Thymus (tissue), 11 donors: ENCODE data around the gene SYT15. TPM values are rescaled to one million over a fixed set of nuclear protein-coding genes. Genes with fewer than 3 reads are reported as not detected.
"Not testable (repeated sequence)": the region's sequence is repeated elsewhere in the genome, so short reads cannot be mapped to it uniquely, and the experiment has no call there.

Source experiments
- DNase-seq, 9 donors: peaks; one replicate each; pipeline ENCODE4 v3.0.0-alpha.2; 2013; ENCODE audit warnings: low spot score in 9 of 9, low read depth in 6 of 9, missing footprints in 1 of 9
- H3K27ac ChIP-seq, 2 donors: one replicate each; pipeline ENCODE4 v1.5.1; 2013; ENCODE audit warnings: control low read depth in 1 of 2, low read depth in 1 of 2, low read length in 1 of 2, mild to moderate bottlenecking in 1 of 2, moderate library complexity in 1 of 2
- H3K27me3 ChIP-seq, 2 donors: one replicate each; pipeline ENCODE4 v1.5.1; 2013; ENCODE audit warnings: low read length in 1 of 2; ENCODE audit not compliant: control insufficient read depth in 2 of 2, insufficient read depth in 1 of 2
- H3K36me3 ChIP-seq, 2 donors: one replicate each; pipeline ENCODE4 v1.5.1; 2013; ENCODE audit warnings: low read length in 1 of 2, mild to moderate bottlenecking in 1 of 2, moderate library complexity in 1 of 2; ENCODE audit not compliant: control insufficient read depth in 2 of 2, insufficient read depth in 2 of 2
- H3K4me1 ChIP-seq, 2 donors: one replicate each; pipeline ENCODE4 v1.5.1; 2013; ENCODE audit warnings: low read length in 2 of 2; ENCODE audit not compliant: control insufficient read depth in 2 of 2, insufficient read depth in 2 of 2
- H3K4me3 ChIP-seq, 2 donors: one replicate each; pipeline ENCODE4 v1.5.1; 2013; ENCODE audit warnings: low read length in 2 of 2, control low read depth in 1 of 2, mild to moderate bottlenecking in 1 of 2
- H3K9me3 ChIP-seq, 2 donors: one replicate each; pipeline ENCODE4 v1.5.1; 2013; ENCODE audit warnings: low read length in 1 of 2, mild to moderate bottlenecking in 1 of 2; ENCODE audit not compliant: control insufficient read depth in 2 of 2, insufficient read depth in 1 of 2
- WGBS: extraction: QIAGEN DNeasy Blood & Tissue Kit; methylation state at CpG from one replicate; pipeline ENCODE4 v1.1.7; 2013; 5-methylcytosine and 5-hydroxymethylcytosine counted together
- polyA plus RNA-seq: library from polyadenylated mRNA; stranded (reverse); fragments of 200-250 nt; gene quantifications from one replicate; pipeline ENCODE4 v1.2.3, GENCODE V29; 2013
- total RNA-seq: library from RNA; stranded (reverse); fragments of 120-200 nt; gene quantifications from one replicate; pipeline ENCODE4 v1.2.4, GENCODE V29; 2013
- donor health status: healthy.

Gene SYT15
- total and polyA plus RNA-seq, 2 donors, result 0.80 to 2.6 TPM

- not testable (repeated sequence) for H3K4me1 ChIP-seq, DNase-seq, H3K36me3 ChIP-seq, H3K9me3 ChIP-seq, H3K27ac ChIP-seq, H3K27me3 ChIP-seq
- WGBS, result 0% methylated on average over 11 of the region's 44 CpGs
- H3K4me3 ChIP-seq, result peak overlapping the region in 1 of 2 donors; percentile 17
Measured at GRCh38 chr10:46597616-46598246, 18.8 kb downstream of the SYT15 start.

- not testable (repeated sequence) for H3K27me3 ChIP-seq, H3K36me3 ChIP-seq, H3K9me3 ChIP-seq, H3K4me3 ChIP-seq, H3K27ac ChIP-seq, DNase-seq, H3K4me1 ChIP-seq
- WGBS, result 97% methylated on average over 1 of the region's 1 CpG
Measured at GRCh38 chr10:46600516-46600915, 21.6 kb downstream of the SYT15 start.

GRCh38 chr10:46615540-46615939 lies 36.6 kb downstream of the SYT15 start:
- not testable (repeated sequence) for H3K36me3 ChIP-seq, H3K4me1 ChIP-seq, H3K4me3 ChIP-seq, H3K27me3 ChIP-seq, H3K9me3 ChIP-seq, H3K27ac ChIP-seq, DNase-seq
- no CpG with 5 or more reads among the region's 6 CpGs for WGBS

GRCh38 chr10:46616227-46616626 lies 37.3 kb downstream of the SYT15 start:
- H3K4me3 ChIP-seq, DNase-seq, H3K36me3 ChIP-seq, H3K27me3 ChIP-seq, H3K9me3 ChIP-seq, H3K27ac ChIP-seq, H3K4me1 ChIP-seq: not testable (repeated sequence)
- no CpG with 5 or more reads among the region's 3 CpGs for WGBS

GRCh38 chr10:46617134-46617533 lies 38.2 kb downstream of the SYT15 start:
- not testable (repeated sequence) for H3K4me3 ChIP-seq, DNase-seq, H3K4me1 ChIP-seq, H3K9me3 ChIP-seq, H3K36me3 ChIP-seq, H3K27ac ChIP-seq, H3K27me3 ChIP-seq
- 94% methylated on average over 4 of the region's 4 CpGs for WGBS

- not testable (repeated sequence) for DNase-seq, H3K9me3 ChIP-seq, H3K27ac ChIP-seq, H3K4me1 ChIP-seq, H3K4me3 ChIP-seq, H3K36me3 ChIP-seq, H3K27me3 ChIP-seq
- WGBS, result 83% methylated on average over 2 of the region's 3 CpGs
Measured at GRCh38 chr10:46617913-46618312, 39.0 kb downstream of the SYT15 start.

- not testable (repeated sequence) for H3K9me3 ChIP-seq, H3K27me3 ChIP-seq, H3K27ac ChIP-seq, DNase-seq, H3K36me3 ChIP-seq, H3K4me3 ChIP-seq, H3K4me1 ChIP-seq
- 98% methylated on average over 4 of the region's 8 CpGs for WGBS
Measured at GRCh38 chr10:46623899-46624654, 45.1 kb downstream of the SYT15 start.

GRCh38 chr10:46629805-46630204 lies 50.9 kb downstream of the SYT15 start:
- not testable (repeated sequence) for H3K36me3 ChIP-seq, H3K4me1 ChIP-seq, H3K9me3 ChIP-seq, H3K27ac ChIP-seq, H3K4me3 ChIP-seq, H3K27me3 ChIP-seq, DNase-seq
- no CpG with 5 or more reads among the region's 1 CpG for WGBS

GRCh38 chr10:46630816-46631215 lies 51.9 kb downstream of the SYT15 start:
- not testable (repeated sequence) for DNase-seq, H3K27ac ChIP-seq, H3K27me3 ChIP-seq, H3K9me3 ChIP-seq, H3K4me1 ChIP-seq, H3K36me3 ChIP-seq, H3K4me3 ChIP-seq
- no CpG with 5 or more reads among the region's 3 CpGs for whole genome bisulfite sequencing
